ENCODE data around the gene CEP135.
A peak's percentile ranks its signal among the peaks of the same experiment; 100 is the strongest.
"Not testable (repeated sequence)": the region's sequence is repeated elsewhere in the genome, so short reads cannot be mapped to it uniquely, and the experiment has no call there.

The CEP135 gene

GRCh38 chr4:56040842-56041241 is 92.1 kb downstream of the CEP135 start:
- no peak for DNase-seq

GRCh38 chr4:56042225-56042624 is 93.5 kb downstream of the CEP135 start:
- no peak for DNase-seq

GRCh38 chr4:56048383-56048701 is 99.6 kb downstream of the CEP135 start:
- DNase-seq: no peak

- peak; percentile 21 for DNase-seq
These were observed 100.1 kb downstream of the CEP135 start for GRCh38 chr4:56048702-56049431.

GRCh38 chr4:56050625-56051024 is 101.9 kb downstream of the CEP135 start:
- no peak for DNase-seq

GRCh38 chr4:56051029-56051709 is 102.4 kb downstream of the CEP135 start:
- no peak for DNase-seq

- no peak for DNase-seq
These were observed 102.9 kb downstream of the CEP135 start for GRCh38 chr4:56051710-56052075.

GRCh38 chr4:56052481-56052880 is 103.7 kb downstream of the CEP135 start:
- no peak for DNase-seq

GRCh38 chr4:56052966-56053365 is 104.2 kb downstream of the CEP135 start:
- DNase-seq: no peak

- DNase-seq: no peak
These were observed 106.6 kb downstream of the CEP135 start for GRCh38 chr4:56055027-56055977.

- DNase-seq: no peak
These were observed 107.2 kb downstream of the CEP135 start for GRCh38 chr4:56055991-56056390.

- DNase-seq: no peak
These were observed 109.8 kb downstream of the CEP135 start for GRCh38 chr4:56058555-56058954.

GRCh38 chr4:56060036-56060435 is 111.3 kb downstream of the CEP135 start:
- DNase-seq: no peak

- DNase-seq: no peak
These were observed 113.4 kb downstream of the CEP135 start for GRCh38 chr4:56062106-56062505.

- DNase-seq: no peak
These were observed 113.9 kb downstream of the CEP135 start for GRCh38 chr4:56062526-56063145.

- DNase-seq: no peak
These were observed 117.7 kb downstream of the CEP135 start for GRCh38 chr4:56066493-56066892.

- DNase-seq: no peak
These were observed 119.1 kb downstream of the CEP135 start for GRCh38 chr4:56067826-56068225.

- not testable (repeated sequence) for DNase-seq
These were observed 124.0 kb downstream of the CEP135 start for GRCh38 chr4:56072730-56073129.

- no peak for DNase-seq
These were observed 128.9 kb downstream of the CEP135 start for GRCh38 chr4:56077676-56078075.

GRCh38 chr4:56078866-56079265 is 130.1 kb downstream of the CEP135 start:
- no peak for DNase-seq

- no peak for DNase-seq
These were observed 131.6 kb downstream of the CEP135 start for GRCh38 chr4:56080384-56080783.

- DNase-seq: no peak
These were observed 134.1 kb downstream of the CEP135 start for GRCh38 chr4:56082829-56083228.
